ENCODE measurements around the gene USP11.

- TF ChIP-seq POLR2A (IDR thresholded peaks at IDR 0.05; ENCODE audit: low read length): peak; percentile 23
- no peak for TF ChIP-seq GATA1 (IDR thresholded peaks at IDR 0.05; ENCODE audit: low read depth, low read length)
Observed at GRCh38 chrX:47233333-47234113, 714 bp downstream of the USP11 start.

Measured in erythroblast (primary cell).